Mucosa of descending colon (tissue), 3 donors: Measurements from ENCODE around the gene CSNK1A1. TPM values are rescaled to one million over a fixed set of nuclear protein-coding genes. Genes with fewer than 3 reads are reported as not detected.
A peak's percentile ranks its signal among the peaks of the same experiment; 100 is the strongest.
"Not testable (repeated sequence)": the region's sequence is repeated elsewhere in the genome, so short reads cannot be mapped to it uniquely, and the experiment has no call there.

Experiments used
- ATAC-seq: fragments of 200-7000 bp; cut with Tn5 transposase; one replicate; pipeline ENCODE4 v1.9.1; 2020; ENCODE audit warnings: mild to moderate bottlenecking, moderate library complexity
- DNase-seq, 3 donors: peaks; one replicate each; pipeline ENCODE4 v3.0.0-alpha.2; 2020
- H3K36me3 ChIP-seq: fragments of 200-600 bp; one replicate; pipeline ENCODE4 v1.8.0; 2021; ENCODE audit warnings: low read depth, mild to moderate bottlenecking
- H3K4me1 ChIP-seq: fragments of 200-600 bp; one replicate; pipeline ENCODE4 v1.8.0; 2021; ENCODE audit warnings: low read depth, mild to moderate bottlenecking
- H3K4me3 ChIP-seq: fragments of 200-600 bp; one replicate; pipeline ENCODE4 v1.8.0; 2021; ENCODE audit warnings: mild to moderate bottlenecking
- H3K9me3 ChIP-seq: fragments of 200-600 bp; one replicate; pipeline ENCODE4 v1.8.0; 2021; ENCODE audit warnings: mild to moderate bottlenecking
- intact Hi-C, 2 donors: fragments of 100-400 bp; cut with DNase I in 1 of 2; cut with micrococcal nuclease in 1 of 2; formaldehyde crosslinking; loops; one replicate each; pipeline versions ENCODE4 v1.11.0 to v1.11.1; 2022; cut with DNase I, micrococcal nuclease
- total RNA-seq, 3 donors: library from RNA; stranded (reverse); fragmentation: NEBNext Ultra II Directional in 2 of 3; extraction: Animal tissue kit (Norgen Biotek cat#: 25700) in 2 of 3; gene quantifications; one replicate each; pipeline versions ENCODE4 v1.2.1 to v1.2.4, GENCODE V29; 2021 to 2023
- TF ChIP-seq, protein P1 (sequence below): fragments of 200-600 bp; IDR thresholded peaks from one replicate; pipeline ENCODE4 v1.8.0; 2022; ENCODE audit warnings: antibody characterized with exemption, mild to moderate bottlenecking
- donor health status: DM: no; HTN: no; CAD: no; lungs with moderate emphysema.
- donor health status: DM: no; HTN: no; CAD: no.
- donor health status: DM: no; HTN: yes; CAD: no.

Gene CSNK1A1
- total RNA-seq, 3 donors from 2014 or later: 200 to 233 (median 224) TPM

DNA sequence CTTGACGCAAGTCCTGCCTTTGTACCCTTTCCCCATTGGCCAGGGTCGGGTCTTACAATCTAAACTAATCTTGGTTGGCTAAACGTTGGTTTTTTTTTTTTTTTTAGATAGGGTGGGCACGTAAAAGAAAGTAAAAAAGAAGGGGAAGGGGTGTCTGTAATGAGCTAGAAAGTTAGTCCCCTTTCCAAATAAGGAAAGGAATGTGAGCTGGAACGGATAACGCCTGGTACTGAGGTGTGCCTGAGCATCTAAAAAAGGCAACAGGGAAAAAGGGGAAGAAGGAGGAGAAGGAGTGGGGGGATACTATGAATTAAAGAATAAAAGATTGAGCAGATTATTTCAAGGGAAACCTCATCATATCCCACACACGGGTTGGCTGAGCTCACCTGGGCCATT, 105.9 kb downstream of the CSNK1A1 start:
- intact Hi-C loops: no loop called here

DNA sequence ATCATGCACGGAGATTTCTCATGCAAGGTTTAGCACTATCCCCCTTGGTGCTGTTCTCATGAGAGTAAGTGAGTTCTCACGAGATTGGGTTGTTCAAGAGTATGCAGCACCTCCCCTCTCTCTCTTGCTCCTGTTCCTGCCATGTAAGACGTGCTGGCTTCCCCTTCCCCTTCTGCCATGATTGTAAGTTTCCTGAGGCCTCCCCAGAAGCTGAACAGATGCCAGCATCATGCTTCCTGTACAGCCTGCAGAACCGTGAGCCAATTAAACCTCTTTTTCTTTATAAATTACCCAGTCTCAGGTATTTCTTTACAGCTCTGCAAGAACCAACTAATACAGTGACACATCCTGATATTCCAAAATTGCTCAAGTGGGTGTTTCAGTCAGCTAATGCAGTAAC, 106.8 kb downstream of the CSNK1A1 start:
- not testable (repeated sequence) for H3K4me3 ChIP-seq, H3K36me3 ChIP-seq, ATAC-seq, DNase-seq, H3K9me3 ChIP-seq
- intact Hi-C loops: loop anchor here in 1 of 2 donors (5.0 kb wide), 1 partner anchor 118 kb away; no protein-coding TSS in a partner anchor
- peaks cover 14% of the 10 kb centered on the region for H3K4me1 ChIP-seq

More for the DNA sequence above, 105.9 kb downstream of the CSNK1A1 start:
- Histone ChIP-seq H3K4me3 (no peak overlapping the region), H3K4me1 (peaks cover 7% of the 10 kb centered on the region), H3K9me3 (no peaks in the 10 kb centered on the region), H3K36me3 (no peaks in the 10 kb centered on the region)
- TF ChIP-seq, protein P1, sequence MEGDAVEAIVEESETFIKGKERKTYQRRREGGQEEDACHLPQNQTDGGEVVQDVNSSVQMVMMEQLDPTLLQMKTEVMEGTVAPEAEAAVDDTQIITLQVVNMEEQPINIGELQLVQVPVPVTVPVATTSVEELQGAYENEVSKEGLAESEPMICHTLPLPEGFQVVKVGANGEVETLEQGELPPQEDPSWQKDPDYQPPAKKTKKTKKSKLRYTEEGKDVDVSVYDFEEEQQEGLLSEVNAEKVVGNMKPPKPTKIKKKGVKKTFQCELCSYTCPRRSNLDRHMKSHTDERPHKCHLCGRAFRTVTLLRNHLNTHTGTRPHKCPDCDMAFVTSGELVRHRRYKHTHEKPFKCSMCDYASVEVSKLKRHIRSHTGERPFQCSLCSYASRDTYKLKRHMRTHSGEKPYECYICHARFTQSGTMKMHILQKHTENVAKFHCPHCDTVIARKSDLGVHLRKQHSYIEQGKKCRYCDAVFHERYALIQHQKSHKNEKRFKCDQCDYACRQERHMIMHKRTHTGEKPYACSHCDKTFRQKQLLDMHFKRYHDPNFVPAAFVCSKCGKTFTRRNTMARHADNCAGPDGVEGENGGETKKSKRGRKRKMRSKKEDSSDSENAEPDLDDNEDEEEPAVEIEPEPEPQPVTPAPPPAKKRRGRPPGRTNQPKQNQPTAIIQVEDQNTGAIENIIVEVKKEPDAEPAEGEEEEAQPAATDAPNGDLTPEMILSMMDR: no peak
- DNase-seq: no peak
- no peak for ATAC-seq

DNA sequence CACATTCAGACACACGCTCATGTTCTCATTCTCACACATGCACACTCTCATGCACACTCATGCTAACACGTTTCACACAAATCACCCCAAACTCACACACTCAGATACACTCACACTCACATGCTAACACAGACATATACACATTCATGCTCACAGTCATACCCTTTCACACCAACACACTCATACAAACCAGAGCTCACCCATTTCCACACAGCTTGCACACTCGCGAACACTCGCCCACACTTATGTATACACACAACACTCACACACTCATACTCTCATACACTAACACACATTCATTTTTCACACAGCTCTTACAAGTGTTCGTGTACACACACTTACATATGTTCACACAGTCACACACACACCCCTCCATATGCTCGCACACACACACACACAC, 108.0 kb downstream of the CSNK1A1 start:
- intact Hi-C loops: loop anchor here in 1 of 2 donors (5.0 kb wide), 1 partner anchor 119 kb away; no protein-coding TSS in a partner anchor
- Histone ChIP-seq H3K4me3 (no peak overlapping the region), H3K36me3 (no peaks in the 10 kb centered on the region), H3K4me1 (peaks cover 14% of the 10 kb centered on the region), H3K9me3 (no peaks in the 10 kb centered on the region)
- TF ChIP-seq, protein P1: no peak
- DNase-seq: no peak
- ATAC-seq: no peak

DNA sequence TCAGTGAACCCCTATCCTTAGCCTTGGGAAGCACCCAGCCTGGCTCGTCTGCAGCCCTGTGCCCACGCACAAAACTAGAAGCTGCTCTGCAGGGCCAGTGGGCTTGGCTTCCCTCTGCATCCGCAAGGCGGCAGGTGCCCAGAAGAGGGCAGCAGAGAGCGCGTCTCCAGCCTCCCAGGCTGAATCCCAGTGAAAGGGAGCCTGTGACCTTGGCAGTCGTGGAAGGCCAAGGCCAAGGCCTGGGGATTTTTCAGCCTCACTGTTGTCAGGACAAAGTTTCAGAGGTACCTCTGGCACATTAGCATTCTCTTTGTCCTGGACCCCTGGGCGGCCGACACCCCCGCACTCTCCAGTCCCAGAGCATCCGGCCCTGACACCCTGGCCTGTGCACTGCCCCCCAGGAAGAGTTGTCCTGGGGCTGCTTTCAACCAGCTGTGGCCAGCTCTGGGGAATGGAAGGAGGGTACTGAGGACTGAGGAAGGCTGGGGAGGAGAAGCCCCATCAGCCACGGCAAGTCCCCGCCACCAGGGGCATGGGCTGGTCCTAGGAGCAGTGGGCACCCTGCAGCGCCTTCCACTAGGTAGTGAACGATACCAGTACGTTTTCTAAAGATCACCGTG, 108.6 kb downstream of the CSNK1A1 start:
- TF ChIP-seq, protein P1: peak; percentile 89
- Histone ChIP-seq H3K36me3 (no peaks in the 10 kb centered on the region), H3K4me1 (peaks cover 14% of the 10 kb centered on the region), H3K4me3 (no peak overlapping the region), H3K9me3 (no peaks in the 10 kb centered on the region)
- intact Hi-C loops: loop anchor here in 1 of 2 donors (5.0 kb wide), 1 partner anchor 120 kb away; no protein-coding TSS in a partner anchor
- ATAC-seq (peak; percentile 82), DNase-seq (peak; percentile 82 to 94 (median 92))

Other genes starting within 250 kb of the CSNK1A1 start
- 10 to 100 TPM in 2 of 3 donors, 1 to 10 TPM in 1; 9.9 to 15.2 (median 11.1) TPM for gene GRPEL2, start 205.9 kb downstream of the CSNK1A1 start, total RNA-seq
- 1 to 10 TPM; 3.1 to 5.9 (median 4.2) TPM for gene PCYOX1L, start 193.4 kb downstream of the CSNK1A1 start, total RNA-seq
- under 1 TPM in 1 of 3 donors, not detected in 2; 0.92 TPM for gene IL17B, start 172.1 kb downstream of the CSNK1A1 start, total RNA-seq
- gene ARHGEF37, start 30.1 kb upstream of the CSNK1A1 start, total RNA-seq: 10 to 100 TPM; 13.4 to 35.0 (median 24.6) TPM
- gene PPARGC1B, start 178.9 kb upstream of the CSNK1A1 start, total RNA-seq: 10 to 100 TPM; 42.2 to 46.4 (median 44.4) TPM